Measurements from ENCODE around the gene MELTF.

The MELTF gene

GRCh38 chr3:196967412-196968232 is 62.0 kb downstream of the MELTF start:
- H3K4me3 ChIP-seq (ENCODE audit: low read depth, low read length): peak overlapping the region; percentile 61
- DNase-seq (ENCODE audit: low read depth): no peak
- no peak for TF ChIP-seq CTCF (IDR thresholded peaks at IDR 0.05; ENCODE audit: low read depth, low read length, missing control alignments)

- H3K4me3 ChIP-seq (ENCODE audit: low read depth, low read length): no peak overlapping the region
- no peak for TF ChIP-seq CTCF (IDR thresholded peaks at IDR 0.05; ENCODE audit: low read depth, low read length, missing control alignments)
- DNase-seq (ENCODE audit: low read depth): no peak
These were observed 62.9 kb downstream of the MELTF start for GRCh38 chr3:196966526-196967401.

GRCh38 chr3:196965804-196966173 is 63.8 kb downstream of the MELTF start:
- H3K4me3 ChIP-seq (ENCODE audit: low read depth, low read length): no peak overlapping the region
- no peak for TF ChIP-seq CTCF (IDR thresholded peaks at IDR 0.05; ENCODE audit: low read depth, low read length, missing control alignments)
- no peak for DNase-seq (ENCODE audit: low read depth)

- TF ChIP-seq CTCF (IDR thresholded peaks at IDR 0.05; ENCODE audit: low read depth, low read length, missing control alignments): no peak
- no peak for DNase-seq (ENCODE audit: low read depth)
- no peak overlapping the region for H3K4me3 ChIP-seq (ENCODE audit: low read depth, low read length)
These were observed 64.4 kb downstream of the MELTF start for GRCh38 chr3:196965112-196965803.

- H3K4me3 ChIP-seq (ENCODE audit: low read depth, low read length): no peak overlapping the region
- TF ChIP-seq CTCF (IDR thresholded peaks at IDR 0.05; ENCODE audit: low read depth, low read length, missing control alignments): no peak
- DNase-seq (ENCODE audit: low read depth): no peak
These were observed 66.0 kb downstream of the MELTF start for GRCh38 chr3:196963631-196963953.

- TF ChIP-seq CTCF (IDR thresholded peaks at IDR 0.05; ENCODE audit: low read depth, low read length, missing control alignments): no peak
- no peak for DNase-seq (ENCODE audit: low read depth)
- H3K4me3 ChIP-seq (ENCODE audit: low read depth, low read length): no peak overlapping the region
These were observed 66.5 kb downstream of the MELTF start for GRCh38 chr3:196962930-196963630.

Measured in GM12864 (cell line).